ENCODE results near the gene FAM20B. TPM values are rescaled to one million over a fixed set of nuclear protein-coding genes. Genes with fewer than 3 reads are reported as not detected.

Gene FAM20B
- total and polyA plus RNA-seq, 2 of the 13 experiments (the other 11 are each of a cell fraction or from before 2014, with no cell fraction given): 13.8 to 26.9 TPM

- TF ChIP-seq ZNF609 (CRISPR knock-in tag; IDR thresholded peaks at IDR 0.05; ENCODE audit: borderline replicate concordance) (no peak), ZNF205 (CRISPR knock-in tag; IDR thresholded peaks at IDR 0.05) (no peak), PAXIP1 (CRISPR knock-in tag; conservative IDR thresholded peaks at IDR 0.05) (no peak), IRX3 (CRISPR knock-in tag; IDR thresholded peaks at IDR 0.05; ENCODE audit: borderline replicate concordance, low read depth) (no peak), ZNF407 (CRISPR knock-in tag; IDR thresholded peaks at IDR 0.05; ENCODE audit: not compliant biosample characterization) (no peak), E2F2 (CRISPR knock-in tag; IDR thresholded peaks at IDR 0.05; ENCODE audit: borderline replicate concordance) (no peak), ZNF577 (CRISPR knock-in tag; IDR thresholded peaks at IDR 0.05; ENCODE audit: borderline replicate concordance, low read depth) (no peak)
These were observed 24.2 kb upstream of the FAM20B start (continued) for GRCh38 chr1:179001451-179001850.
